GM20431 (cell line): ENCODE data around the gene TSSK6.

Source experiments
- in situ Hi-C: fragments of 300-500 bp; cut with MseI, MboI; formaldehyde crosslinking; loops from one replicate; pipeline ENCODE4 v1.15.0; 2020; ENCODE audit warnings: low sequenced_read_pairs; ENCODE audit not compliant: unreplicated experiment

TSSK6 gene

DNA sequence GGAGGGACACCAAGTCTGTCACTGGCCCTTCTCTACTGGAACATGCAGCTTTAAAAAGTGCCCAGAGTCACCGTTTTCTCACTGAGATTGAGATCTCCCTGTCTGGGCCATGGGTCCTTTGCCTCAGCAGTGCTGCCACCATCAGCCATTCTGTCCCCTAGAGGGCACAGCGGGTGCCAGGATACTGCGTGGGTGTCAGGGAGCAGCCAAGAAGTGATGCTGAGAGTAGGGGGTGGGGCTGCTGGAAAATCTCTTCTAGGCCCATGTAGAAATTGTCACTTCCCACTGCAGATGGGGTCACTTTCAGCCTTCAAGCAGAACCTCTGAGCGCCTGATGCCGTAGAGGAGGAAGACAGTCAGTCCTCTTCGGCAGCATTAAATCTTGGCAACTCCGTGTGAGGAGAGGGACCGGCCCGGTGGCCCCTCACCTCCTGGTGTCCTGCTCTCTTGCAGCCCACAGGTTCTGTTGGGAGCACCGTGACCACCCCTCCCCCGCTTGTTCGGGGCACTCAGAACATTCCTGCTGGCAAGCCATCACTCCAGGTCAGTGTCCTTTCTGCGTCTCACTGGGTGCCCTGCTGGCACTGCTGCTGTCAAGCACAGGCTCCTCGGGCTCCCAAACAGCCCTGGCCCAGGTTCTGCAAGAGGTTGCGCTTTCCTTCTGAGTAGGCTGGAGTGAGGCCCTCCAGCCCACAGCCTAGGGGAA lies 21.4 kb downstream of the TSSK6 start:
- in situ Hi-C loops = loop anchor here (5.0 kb wide), 1 partner anchor 127 kb away; no protein-coding TSS in a partner anchor

DNA sequence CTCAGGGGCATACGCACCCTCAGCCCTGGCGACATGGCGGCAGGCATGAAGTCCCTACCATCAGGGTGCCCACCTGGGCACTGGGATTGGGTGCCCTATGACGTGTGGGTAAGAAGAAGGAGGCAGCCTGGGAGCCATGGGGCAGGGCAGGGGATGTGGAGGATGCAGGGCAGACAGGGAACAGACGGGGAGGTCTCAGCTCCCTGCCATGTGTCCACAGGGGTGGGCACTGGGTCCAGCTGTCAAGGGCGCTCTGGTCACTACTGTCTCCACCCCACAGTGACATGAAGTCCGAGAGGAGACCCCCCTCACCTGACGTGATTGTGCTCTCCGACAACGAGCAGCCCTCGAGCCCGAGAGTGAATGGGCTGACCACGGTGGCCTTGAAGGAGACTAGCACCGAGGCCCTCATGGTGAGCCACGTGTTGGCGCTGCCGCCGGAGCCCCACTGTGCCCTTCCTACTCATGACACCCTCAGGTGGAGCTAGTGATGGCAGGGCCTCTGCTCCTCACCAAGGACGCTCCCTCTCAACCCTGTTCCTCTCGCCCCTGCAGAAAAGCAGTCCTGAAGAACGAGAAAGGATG lies 23.2 kb downstream of the TSSK6 start:
- in situ Hi-C loops = loop anchor here (5.0 kb wide), 1 partner anchor 125 kb away; no protein-coding TSS in a partner anchor

DNA sequence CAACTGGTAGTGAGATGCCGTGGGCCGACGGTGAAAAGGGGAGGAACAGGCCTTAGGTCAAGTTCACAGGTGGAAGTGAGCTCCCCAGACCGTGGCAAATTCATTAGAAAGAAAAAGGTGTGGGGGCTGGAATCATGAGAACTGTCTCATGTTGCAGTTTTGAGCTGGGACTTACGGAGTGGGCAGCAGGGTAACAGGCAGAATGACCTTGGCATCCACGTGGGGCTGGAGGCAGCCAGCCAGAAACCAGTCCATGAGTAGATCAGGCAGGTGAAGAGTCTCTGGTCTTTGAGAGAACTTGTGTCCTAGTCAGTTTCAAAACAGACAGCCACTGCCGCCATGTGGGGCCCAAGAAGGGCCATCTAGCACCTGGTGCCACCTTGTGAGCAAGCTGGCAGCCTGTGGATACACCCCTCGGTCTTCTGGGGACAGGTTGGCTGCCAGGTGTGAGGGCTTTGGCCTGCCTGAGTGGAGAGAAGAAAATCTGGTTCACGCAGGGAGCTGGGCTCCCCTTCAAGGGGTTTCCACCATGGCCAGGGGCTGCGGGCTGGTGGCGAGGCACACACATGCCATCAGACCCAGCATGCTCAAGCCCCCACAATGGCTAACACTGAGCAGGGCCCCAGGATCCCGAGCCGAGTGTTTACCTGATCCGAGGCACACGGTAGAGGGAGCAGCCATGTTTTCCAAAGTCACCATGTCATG lies 23.9 kb downstream of the TSSK6 start:
- in situ Hi-C loops = loop anchor here (5.0 kb wide), 1 partner anchor 124 kb away; no protein-coding TSS in a partner anchor

DNA sequence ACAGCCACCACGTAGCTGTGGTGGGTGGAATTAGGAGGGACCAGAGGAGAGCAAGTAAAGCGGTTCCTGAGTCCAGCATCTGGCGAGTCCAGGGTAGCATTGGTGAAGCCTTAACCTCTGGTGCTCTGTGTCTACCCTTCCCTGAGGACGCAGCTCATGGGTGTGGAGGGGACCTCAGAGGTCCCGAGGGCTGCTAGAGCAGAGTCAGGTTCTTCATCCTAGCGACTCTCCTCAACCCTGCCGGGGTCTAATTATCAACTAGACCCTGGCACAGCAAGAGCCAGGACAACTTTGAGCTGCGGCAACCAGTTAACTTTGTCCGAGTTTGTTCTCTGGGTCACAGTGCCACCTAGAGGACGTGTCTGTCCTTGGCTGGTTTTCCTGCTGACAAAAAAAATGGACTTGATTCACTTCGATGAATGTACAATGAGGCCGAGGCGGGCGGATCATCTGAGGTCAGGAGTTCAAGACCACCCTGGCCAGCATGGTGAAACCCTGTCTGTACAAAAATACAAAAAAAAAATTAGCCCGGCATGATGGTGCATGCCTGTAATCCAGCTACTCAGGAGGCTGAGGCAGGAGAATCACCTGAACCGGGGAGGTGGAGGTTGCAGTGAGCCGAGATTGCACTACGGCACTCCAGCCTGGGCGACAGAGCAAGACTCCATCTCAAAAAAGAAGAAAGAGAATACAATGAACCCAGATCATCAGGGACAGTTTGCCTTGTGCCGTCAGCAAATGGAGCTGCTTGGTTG lies 25.0 kb downstream of the TSSK6 start:
- in situ Hi-C loops = loop anchor here (5.0 kb wide), 1 partner anchor 123 kb away; no protein-coding TSS in a partner anchor

DNA sequence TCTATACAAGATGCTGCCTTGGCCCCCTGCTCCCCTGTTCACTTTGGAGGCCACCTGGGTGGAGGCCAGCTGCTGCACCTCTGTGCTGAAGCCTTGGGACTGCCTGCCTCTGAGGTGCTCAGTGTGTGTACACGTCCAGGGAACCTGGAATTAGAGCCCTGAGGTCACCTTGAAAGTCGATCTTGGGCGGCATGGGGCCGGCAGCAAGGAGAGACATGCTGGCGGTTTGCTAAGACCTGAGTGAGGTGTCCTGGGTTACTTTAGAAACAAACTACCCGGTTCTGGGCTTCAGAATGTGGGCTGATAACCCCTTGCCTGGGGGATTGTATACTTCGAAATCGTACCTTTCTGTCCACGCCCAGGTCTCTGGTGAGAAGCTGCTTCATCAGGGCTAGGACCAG lies 25.5 kb downstream of the TSSK6 start:
- in situ Hi-C loops = loop anchor here (5.0 kb wide), 1 partner anchor 123 kb away; no protein-coding TSS in a partner anchor

DNA sequence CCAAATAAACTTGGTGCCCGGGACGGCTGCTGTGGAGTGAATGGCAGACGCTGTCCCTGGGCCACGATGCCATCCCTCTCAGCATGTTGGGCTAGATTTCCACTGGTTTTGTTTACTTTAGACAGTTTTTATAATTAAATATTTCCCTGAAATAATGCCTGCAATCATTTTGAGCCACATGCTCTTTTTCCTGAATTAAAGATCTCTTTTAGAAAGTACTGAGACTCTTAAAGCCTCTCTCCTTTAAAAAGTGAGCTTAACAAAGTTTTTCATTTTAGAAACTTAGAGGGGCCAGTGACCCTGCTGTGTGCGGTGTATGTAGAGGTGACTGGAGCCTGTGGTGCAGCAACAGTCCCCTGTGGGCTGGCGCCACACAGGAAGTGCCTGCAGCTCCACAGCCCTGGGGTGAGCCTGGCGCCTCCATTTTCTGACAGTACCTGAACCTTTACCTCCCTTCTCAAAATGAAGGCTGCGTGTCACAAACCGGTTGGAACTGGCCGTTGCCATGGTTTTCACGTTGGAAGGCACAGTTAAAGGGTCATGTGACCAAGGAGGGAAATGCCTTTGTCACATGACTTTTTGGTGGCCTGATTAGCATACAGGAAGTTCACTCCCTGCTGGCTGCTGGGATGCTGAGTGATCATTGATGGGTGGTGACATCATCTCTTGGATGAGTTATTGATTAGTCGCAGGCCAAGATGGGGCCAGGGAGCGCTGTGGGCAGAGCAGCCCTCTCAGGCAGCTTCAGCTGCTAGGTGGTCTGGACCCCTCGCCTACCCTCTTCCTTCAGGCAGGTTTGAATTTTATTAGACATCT lies 26.3 kb downstream of the TSSK6 start:
- in situ Hi-C loops = no loop called here

DNA sequence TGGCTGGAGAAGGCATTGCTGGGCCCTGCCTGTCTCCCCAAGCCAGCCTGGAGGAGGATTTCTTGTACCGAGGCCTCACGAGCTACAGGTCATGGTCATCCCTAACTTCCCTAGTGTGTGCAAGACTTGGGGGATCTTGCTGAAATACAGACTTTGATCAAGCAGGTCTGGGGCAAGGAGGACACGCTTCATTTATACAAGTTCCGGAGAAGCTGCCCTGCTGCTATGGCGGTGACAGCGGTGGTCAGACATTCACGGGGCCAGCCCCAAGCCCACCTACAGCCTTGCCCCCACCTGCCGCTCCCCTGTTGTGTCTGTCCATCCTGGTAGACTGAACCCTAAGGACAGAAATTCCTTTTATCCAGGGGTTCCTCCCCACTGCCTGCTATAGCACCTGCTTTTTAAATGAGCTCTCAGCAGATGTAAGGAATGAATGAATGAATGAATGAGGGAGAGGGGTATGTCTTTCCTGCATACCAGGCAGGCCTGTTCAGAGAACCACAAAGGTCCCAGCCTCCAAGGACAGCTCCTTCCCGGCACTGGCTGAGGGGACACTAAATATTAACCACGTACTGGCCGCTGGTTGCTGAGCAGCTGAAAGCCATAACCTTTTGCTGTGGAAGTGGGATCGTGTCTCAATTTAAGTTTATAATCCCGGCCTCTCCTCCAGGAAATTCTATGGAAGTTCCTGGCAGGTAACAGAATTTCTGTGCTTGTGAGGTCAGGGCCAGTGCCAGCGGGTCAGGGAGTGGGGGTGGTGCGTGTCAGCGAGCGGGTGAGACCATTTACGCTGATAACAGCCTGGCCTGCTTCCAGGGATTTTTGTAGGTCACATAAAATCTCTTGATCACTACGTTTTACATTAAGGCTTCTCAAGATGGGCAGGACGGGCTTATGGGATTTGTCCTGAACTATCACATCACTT lies 27.1 kb downstream of the TSSK6 start:
- in situ Hi-C loops = no loop called here

DNA sequence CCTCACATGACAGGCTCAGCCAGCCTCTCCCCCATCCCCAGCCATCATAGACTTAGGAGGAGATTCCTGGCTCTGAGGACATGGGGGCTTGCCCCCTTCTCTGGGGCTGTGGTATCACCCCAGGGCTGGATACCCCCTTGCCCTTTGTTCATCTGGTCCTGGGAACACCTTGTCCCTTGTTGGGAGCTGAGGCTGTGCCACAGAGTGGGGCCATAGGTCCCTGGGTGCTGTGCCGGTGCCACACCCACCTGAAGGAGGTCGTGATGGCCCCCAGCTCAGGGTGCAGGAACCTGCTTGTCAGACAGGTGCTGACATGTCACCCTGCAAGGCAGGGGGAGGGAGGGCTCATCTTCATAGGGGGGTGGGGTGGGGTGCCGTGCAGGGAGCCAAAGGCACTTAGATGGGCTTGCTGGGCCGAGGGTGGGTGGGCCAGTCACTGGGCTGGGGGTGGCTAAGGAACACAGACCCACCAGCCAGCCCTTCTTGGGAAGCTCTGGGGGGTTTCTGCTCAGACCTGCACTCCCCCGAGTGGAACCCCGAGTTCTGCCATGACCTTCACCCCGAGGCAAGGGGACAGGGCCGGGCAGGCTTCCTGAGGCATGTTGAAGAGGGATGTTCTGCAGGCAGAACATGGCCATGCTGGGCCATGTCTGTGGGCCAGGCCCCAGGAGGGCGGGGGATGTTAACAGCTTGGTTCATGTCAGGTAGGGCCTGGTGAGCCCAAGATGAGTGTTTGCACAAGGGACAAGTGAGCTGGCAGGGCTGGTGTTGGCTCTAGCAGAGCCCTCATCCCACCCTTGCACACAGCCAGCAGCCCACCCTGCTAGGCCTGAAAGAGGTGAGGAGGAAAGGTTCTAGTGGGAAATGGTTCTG lies 28.0 kb downstream of the TSSK6 start:
- in situ Hi-C loops = no loop called here

DNA sequence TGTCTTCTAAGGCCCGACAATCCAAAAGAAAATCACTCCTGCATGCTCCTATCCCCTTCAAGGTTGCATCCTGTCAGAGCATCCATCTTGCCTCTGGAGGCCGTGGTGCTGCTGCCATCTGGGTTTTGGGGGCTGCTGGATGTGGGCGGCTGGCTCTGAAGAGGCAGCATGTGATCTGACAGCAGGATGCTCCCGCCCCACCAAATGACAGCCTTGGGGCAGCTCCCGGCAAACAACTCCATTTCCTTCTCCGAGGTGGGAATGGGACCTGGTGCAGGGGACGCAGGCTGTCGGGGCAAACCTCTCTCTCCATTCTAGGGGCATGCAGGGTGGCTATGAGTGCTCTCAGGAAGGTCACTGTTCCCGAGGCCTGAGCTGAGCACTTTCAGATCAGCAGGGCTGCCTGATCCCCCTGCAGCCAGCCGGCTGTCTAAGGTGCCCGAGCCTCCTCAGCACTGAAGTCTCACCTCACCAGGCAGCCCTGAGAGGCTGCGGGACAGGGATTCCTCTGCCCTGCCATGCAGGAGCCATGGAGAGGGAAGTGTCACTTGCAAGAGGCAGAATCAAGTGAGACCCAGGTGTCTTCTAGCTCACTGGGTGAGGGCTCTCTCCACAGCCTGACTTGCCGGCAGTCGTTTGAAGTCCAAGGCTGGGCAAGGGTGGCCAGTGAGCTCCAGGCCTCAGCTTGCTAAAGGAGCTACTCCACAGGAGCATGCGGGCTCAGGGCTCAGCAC lies 28.8 kb downstream of the TSSK6 start:
- in situ Hi-C loops = no loop called here

DNA sequence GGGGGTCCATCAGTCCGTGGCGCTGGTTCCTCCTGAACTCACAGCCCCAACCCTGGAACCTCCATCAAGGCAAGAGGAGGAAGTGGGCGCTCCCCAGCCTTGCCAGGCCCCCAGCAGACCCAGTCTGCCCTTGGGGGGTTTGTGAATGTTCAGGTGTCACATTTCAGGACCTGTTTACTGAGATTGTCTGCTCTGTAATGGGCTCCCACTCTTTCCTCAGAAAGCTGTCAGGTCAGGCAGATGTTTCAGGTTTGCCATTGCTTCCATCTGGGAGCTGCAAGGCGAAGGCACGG lies 29.4 kb downstream of the TSSK6 start:
- in situ Hi-C loops = no loop called here

DNA sequence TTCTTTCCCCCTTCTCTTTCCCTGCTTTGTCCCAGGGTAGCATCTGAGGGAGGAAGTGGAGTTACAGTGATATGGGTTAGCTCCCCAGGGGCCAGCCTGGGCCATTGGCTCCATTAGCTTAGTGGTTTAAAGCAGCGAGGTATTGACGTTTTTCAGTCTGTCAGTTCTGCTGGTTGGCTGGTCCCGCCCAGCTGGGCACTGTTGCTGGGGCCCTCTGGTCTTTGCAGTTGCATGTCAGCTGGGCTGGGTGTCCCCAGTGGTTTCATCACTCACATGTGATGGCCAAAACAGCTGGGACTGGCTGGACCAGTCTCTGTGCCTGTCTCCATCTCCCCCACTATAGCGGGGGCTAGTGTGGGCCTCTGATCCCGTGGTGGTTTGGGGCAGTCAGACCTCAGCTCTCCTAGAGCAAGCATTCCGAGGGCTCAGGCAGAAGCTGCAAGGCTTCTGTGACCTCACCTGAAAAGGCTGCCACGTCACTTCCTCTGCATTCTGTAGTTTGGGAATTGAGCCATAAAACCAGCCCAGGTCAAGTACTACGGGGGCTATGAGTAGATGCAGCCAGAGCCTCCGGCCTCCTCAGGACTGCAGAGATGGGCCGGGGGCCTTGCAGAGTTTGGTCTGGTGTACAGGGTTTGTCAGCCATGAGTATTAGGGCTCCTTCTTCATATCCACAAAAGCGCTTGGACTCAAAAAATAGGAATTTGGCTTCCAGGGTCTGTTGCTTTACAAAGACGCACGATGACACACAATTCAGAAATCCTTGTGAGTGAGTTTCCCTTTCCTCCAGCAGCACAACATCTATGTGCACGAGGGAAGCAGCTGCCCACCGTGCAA lies 30.0 kb downstream of the TSSK6 start:
- in situ Hi-C loops = no loop called here

DNA sequence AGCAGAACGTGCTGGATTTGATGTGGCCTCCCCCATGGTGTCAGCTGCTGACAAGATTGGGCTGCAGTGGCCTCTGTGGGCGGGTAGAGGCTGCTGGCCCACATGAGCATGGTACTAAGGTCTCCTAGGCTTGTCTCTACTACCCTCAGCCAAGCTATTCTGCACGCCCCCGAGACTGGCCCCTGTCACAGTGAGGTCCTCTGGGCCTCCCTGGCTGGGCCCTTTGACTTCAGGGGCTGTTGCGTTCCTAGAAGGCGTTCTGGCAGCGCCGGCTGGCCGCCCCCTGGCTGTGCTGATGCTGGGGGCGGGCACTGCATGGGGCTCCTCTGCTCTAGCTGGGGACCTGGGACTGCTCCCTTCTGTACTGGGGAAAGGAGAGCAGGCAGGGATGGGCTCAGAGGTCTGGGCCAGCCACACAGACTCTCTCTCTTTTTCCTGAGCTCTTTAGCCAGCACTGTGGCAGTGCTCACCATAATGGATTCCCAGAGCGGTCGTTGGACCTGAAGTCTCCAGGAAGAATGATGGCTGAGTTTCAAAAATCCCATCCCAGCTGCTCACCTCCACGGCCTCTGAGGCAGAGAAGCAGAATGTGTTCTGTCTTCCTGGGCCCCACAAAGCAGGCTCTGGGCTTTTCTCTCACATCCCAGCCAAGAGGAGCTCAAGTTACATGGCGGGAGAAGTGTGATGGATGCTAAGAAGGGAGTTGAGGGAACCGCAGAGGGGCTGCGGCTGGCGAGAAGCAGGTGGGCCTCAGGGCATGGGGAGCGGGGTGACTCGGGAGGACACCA lies 32.3 kb downstream of the TSSK6 start:
- in situ Hi-C loops = no loop called here

DNA sequence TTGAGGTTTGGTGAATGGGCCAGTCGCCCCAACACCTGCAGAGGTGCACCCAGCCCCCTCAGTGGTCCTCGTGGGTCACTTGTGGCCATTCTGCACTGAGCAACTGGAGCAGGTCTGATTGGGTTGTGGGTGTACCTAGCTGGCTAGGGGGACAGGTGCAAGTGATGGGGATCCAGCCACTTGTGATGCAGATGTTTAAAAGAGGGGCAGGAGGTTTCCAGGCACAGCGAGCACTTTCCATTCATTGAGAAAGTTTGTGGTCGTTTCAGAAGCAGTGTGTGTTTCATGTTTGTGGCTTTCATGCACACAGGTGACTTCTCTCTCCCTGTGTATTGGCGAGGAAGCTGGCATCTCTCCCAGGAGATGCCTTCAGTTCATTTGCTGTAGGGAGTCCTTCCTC lies 34.7 kb downstream of the TSSK6 start:
- in situ Hi-C loops = no loop called here

DNA sequence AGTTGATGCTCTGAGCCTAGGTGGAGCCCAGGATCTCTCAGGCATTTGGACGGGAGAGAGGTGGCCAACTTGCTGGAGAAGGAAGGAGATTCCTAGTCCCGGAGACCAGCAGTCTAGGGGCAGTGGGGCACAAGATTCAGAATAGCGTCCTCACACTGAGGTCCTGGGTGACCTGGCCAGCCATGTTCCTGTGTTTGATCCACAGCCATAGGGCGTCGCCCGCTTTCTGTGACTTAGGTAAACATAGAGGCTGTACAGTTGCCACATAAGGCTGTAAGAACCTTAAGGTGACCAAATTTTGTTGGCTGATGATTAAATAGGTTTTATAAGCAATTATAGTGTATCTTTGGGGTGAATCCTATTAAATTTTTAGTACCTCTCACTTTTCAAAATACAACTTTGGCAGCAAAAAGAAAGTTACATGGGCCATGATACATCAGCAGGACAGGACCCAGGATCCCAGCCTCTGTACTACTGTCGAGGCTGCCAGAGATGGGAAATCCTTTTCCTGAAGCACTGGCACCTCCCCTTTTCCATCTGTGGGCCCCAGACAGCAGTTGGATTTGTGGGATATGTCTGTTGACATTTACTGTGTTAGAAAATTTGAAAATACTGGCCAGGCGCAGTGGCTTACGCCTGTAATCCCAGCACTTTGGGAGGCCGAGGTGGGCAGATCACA lies 37.5 kb downstream of the TSSK6 start:
- in situ Hi-C loops = no loop called here
